Breast epithelium (tissue), 3 donors: Measurements from ENCODE around the gene CAB39.

Source experiments
- POLR2A ChIP-seq: fragments of 450-650 bp; IDR thresholded peaks from one replicate; pipeline ENCODE4 v1.6.1; 2016; ENCODE audit warnings: antibody characterized with exemption, mild to moderate bottlenecking, moderate library complexity
- POLR2AphosphoS5 ChIP-seq, 3 donors: sonication (generic); formaldehyde crosslinking; IDR thresholded peaks; one replicate each; pipeline ENCODE4 v1.6.1; 2017; ENCODE audit warnings: antibody characterized with exemption in 3 of 3

GRCh38 chr2:230678018-230678417 is 34.6 kb upstream of the CAB39 start:
- TF ChIP-seq POLR2A (no peak), POLR2AphosphoS5 (IDR thresholded peaks at IDR 0.05) (no peak)
